ENCODE measurements around the gene RNF183.
"Not testable (repeated sequence)": the region's sequence is repeated elsewhere in the genome, so short reads cannot be mapped to it uniquely, and the experiment has no call there.

Gene RNF183

DNA sequence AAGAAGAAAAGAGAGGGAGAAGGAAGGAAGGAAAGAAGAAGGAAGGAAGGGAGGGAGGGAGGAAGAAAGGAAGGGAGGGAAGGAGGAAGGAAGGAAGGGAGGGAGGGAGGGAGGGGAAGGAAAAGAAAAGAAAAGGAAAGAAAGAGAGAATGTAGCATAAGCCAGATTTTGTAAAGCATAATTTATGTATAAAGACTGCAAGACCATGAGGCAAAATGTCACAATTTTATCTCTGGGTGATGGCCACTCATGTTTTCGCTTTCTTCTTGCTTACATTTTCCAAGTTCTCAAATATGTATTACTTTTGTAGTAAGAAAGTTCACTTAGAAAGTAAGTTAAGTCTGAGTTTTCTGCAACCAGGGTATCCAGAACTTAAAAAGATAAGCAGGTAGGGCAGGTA is 3.4 kb upstream of the RNF183 start:
- Mint-ChIP-seq H3K9me3 (no peaks in the 10 kb centered on the region), H3K4me1 (ENCODE audit: low read depth) (peaks cover 13% of the 10 kb centered on the region), H3K27ac (no peak overlapping the region), H3K27me3 (ENCODE audit: low read depth) (no peaks in the 10 kb centered on the region), H3K4me3 (no peak overlapping the region), H3K36me3 (ENCODE audit: low read depth) (no peaks in the 10 kb centered on the region)
- DNase-seq (ENCODE audit: low spot score) = no peak

DNA sequence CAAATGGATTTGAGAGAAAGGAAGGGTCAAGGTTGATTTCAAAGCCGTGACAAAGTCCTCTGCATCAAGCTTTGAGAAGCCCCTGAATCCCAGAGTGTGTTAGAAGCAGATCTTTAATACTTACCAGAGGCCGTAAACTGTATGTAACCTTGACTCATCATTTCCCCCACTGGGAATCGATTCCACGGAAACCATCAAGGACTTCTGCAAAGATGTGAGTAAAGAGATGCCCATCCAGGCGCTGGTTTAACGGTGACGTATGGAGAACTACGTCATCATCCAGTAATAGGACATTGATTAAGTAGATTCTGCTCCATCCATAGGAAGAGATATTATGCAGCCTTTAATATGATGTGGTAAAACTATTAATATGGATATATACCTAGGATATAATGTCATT is 1.6 kb downstream of the RNF183 start:
- DNase-seq (ENCODE audit: low spot score) = no peak
- no peak overlapping the region for H3K27ac Mint-ChIP-seq
- H3K36me3 Mint-ChIP-seq (ENCODE audit: low read depth) = no peaks in the 10 kb centered on the region
- H3K27me3 Mint-ChIP-seq (ENCODE audit: low read depth) = peaks cover 8% of the 10 kb centered on the region
- no peaks in the 10 kb centered on the region for H3K4me1 Mint-ChIP-seq (ENCODE audit: low read depth)
- H3K9me3 Mint-ChIP-seq = no peaks in the 10 kb centered on the region
- no peak overlapping the region for H3K4me3 Mint-ChIP-seq

DNA sequence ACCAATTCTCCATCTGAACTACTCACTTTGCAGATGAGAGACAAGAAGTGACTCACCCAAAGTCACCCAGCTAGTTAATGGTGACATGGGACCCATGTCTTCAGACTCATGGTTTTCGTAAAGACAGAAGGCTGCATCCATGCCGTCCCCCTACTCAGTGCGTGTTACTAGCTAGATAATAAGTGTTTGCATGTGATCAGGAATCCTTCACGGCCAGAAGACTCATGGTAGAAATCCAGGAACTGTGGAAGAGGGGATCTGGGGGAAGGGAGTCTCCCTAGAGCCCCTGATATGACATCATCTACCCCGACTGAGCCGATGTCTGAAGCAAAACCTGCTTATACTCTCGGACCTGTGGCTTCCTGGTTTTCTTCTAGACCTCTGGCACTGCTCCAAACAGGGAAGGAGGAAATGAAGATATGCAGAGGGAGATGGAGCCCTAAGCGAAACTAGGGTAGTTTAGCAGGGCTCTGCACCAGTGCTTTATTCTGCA is 3.3 kb downstream of the RNF183 start:
- DNase-seq (ENCODE audit: low spot score) = no peak
- H3K27ac Mint-ChIP-seq = no peak overlapping the region
- peaks cover 8% of the 10 kb centered on the region for H3K27me3 Mint-ChIP-seq (ENCODE audit: low read depth)
- H3K36me3 Mint-ChIP-seq (ENCODE audit: low read depth) = no peaks in the 10 kb centered on the region
- H3K4me3 Mint-ChIP-seq = no peak overlapping the region
- no peaks in the 10 kb centered on the region for H3K9me3 Mint-ChIP-seq
- no peaks in the 10 kb centered on the region for H3K4me1 Mint-ChIP-seq (ENCODE audit: low read depth)

DNA sequence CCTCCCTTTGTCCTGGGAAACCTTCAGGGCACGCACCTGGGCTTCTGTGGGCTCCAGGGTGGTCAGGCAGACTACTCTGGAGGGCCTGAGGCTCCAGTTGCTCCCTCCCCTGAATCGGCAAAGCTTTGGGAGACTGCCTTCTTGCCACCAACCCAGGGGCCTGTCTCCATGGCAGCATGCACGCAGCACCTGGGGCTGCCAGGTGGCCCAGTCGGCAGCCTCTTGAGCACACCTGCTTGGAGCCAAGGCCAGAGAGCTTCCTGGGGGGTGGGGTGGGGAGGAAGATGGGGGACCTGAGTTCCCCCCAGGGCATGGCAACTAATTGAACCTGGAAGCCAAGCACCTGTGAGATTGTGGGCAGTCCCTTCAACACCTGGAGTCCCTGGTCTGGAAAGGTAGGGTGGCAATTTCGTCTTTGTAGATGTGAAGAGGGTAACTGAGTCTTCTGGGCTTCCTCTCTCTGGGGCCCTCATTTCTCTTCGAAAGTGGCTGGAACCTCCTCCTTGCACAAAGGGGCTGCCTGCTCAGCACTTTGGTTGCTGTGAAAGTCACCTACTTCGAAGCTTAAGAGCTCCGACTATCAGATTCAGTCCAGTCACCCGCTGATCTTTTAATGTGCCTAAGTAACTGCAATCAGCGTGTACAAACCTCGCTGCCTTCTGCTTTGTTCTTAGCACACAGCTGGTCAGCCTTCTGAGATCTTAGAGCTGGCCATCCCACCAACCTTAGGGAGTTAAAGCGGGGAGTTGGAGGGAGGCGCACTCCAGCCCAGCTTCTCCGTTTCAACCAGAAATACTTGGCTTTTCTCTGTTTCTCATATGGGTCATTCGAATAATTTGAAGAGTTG is 4.0 kb downstream of the RNF183 start:
- Mint-ChIP-seq H3K4me3 (no peak overlapping the region), H3K4me1 (ENCODE audit: low read depth) (no peaks in the 10 kb centered on the region), H3K27me3 (ENCODE audit: low read depth) (peaks cover 8% of the 10 kb centered on the region), H3K9me3 (no peaks in the 10 kb centered on the region), H3K36me3 (ENCODE audit: low read depth) (no peaks in the 10 kb centered on the region), H3K27ac (no peak overlapping the region)
- DNase-seq (ENCODE audit: low spot score) = no peak

DNA sequence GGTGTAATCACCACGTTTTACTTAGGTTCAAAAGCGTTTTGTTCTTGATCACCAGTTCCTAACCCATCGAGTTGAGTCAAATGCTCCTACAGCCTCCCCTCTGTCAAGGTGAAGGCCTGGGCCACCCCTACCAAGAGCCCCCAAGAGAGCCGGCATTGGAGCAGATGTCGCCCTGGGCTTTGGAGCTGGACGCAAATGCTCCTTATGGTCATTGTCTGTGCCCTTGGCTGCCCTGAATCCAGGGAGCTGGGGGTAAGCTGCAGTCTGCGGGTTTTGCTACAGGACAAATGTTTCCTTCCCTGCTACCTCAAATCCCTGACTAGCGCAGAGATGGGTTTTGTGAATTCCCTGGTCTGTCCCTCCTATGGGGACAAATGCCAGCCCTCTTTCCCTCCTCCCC is 4.9 kb downstream of the RNF183 start:
- peaks cover 2% of the 10 kb centered on the region for H3K36me3 Mint-ChIP-seq (ENCODE audit: low read depth)
- no peaks in the 10 kb centered on the region for H3K9me3 Mint-ChIP-seq
- no peak for DNase-seq (ENCODE audit: low spot score)
- peaks cover 8% of the 10 kb centered on the region for H3K27me3 Mint-ChIP-seq (ENCODE audit: low read depth)
- no peak overlapping the region for H3K27ac Mint-ChIP-seq
- no peak overlapping the region for H3K4me3 Mint-ChIP-seq
- H3K4me1 Mint-ChIP-seq (ENCODE audit: low read depth) = no peaks in the 10 kb centered on the region

DNA sequence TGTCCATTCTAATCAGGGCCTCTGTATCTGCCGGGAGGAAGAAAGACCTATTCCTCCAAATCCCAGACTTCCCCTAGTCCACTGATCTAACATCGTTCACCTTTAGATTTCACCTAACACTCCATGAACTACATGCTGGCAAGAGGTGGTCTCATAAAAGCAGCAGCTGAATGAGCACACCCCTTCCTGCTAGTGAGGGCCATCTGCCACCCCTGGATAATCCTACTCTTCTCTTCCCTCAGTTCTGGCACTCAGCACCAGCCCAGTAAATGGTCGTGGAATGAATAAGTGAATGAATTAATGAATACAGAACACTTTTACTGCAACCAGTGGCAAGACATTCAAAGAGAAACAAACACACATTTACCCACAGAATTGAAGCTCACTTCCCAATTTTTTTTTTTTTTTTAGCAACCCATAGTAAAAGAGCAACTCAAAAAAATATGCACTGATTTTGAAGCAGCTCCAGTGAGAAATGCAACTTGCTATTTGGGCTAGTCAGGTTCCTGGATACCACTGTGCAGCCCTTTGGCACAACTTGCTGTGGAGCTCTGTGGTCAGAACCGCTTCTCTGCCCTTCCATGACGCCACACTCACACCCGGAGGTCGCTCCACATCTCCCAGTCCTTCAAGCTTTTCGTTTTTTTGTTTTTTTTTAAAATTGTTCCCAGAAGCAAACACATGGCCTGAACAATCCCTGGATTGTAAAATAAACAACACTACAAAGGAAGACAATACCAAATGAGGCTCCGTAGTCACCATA is 6.2 kb downstream of the RNF183 start:
- Mint-ChIP-seq H3K36me3 (ENCODE audit: low read depth) (peaks cover 13% of the 10 kb centered on the region), H3K4me1 (ENCODE audit: low read depth) (no peaks in the 10 kb centered on the region), H3K27ac (no peak overlapping the region), H3K9me3 (no peaks in the 10 kb centered on the region), H3K4me3 (no peak overlapping the region), H3K27me3 (ENCODE audit: low read depth) (peaks cover 8% of the 10 kb centered on the region)
- DNase-seq (ENCODE audit: low spot score) = no peak

DNA sequence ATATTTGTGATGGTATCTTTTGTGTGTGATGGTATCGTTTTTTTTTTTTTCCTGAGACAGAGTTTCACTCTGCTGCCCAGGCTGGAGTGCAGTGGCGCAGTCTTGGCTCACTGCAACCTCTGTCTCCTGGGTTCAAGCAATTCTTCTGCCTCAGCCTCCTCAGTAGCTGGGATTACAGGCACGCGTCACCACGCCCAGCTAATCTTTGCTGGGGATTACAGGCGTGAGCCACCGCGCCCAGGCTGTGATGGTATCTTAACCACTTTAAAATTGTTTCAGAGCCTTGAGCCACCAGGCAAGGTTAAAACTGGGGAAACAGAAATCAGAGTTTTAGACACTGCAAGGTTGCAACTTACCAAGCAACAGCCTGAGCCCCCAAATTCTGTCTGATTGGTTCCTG is 6.9 kb downstream of the RNF183 start:
- DNase-seq (ENCODE audit: low spot score); H3K27me3 Mint-ChIP-seq (ENCODE audit: low read depth); H3K4me1 Mint-ChIP-seq (ENCODE audit: low read depth); H3K27ac Mint-ChIP-seq; H3K4me3 Mint-ChIP-seq; H3K9me3 Mint-ChIP-seq: not testable (repeated sequence)
- H3K36me3 Mint-ChIP-seq (ENCODE audit: low read depth) = peaks cover 19% of the 10 kb centered on the region

DNA sequence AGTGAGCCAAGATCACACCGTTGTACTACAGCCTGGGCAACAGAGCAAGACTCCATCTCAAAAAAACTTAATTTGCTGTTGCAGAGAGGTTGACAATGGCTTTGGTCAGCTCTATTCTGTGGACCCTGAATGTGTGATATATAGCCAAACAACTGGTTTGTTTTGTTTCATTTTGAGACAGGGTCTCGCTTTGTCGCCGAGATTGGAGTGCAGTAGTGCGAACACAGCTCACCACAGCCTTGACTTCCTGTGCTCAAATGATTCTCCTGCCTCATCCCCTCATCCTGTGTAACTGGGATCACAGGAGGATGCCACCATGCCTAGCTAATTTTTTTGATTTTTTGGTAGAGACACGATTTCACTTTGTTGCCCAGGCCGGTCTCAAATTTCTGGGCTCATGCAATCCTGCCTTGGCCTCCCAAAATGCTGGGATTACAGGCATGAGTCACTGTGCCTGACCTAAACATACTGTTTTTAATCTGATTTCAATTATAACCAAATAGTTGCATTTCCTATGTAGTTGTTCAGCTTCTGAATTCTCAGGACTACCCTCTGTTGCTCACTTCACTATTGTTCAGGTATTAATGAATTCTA is 9.8 kb downstream of the RNF183 start:
- Mint-ChIP-seq H3K4me3 (no peak overlapping the region), H3K4me1 (ENCODE audit: low read depth) (peaks cover 2% of the 10 kb centered on the region), H3K36me3 (ENCODE audit: low read depth) (peaks cover 40% of the 10 kb centered on the region), H3K27me3 (ENCODE audit: low read depth) (no peaks in the 10 kb centered on the region), H3K9me3 (no peaks in the 10 kb centered on the region), H3K27ac (no peak overlapping the region)
- DNase-seq (ENCODE audit: low spot score) = no peak

DNA sequence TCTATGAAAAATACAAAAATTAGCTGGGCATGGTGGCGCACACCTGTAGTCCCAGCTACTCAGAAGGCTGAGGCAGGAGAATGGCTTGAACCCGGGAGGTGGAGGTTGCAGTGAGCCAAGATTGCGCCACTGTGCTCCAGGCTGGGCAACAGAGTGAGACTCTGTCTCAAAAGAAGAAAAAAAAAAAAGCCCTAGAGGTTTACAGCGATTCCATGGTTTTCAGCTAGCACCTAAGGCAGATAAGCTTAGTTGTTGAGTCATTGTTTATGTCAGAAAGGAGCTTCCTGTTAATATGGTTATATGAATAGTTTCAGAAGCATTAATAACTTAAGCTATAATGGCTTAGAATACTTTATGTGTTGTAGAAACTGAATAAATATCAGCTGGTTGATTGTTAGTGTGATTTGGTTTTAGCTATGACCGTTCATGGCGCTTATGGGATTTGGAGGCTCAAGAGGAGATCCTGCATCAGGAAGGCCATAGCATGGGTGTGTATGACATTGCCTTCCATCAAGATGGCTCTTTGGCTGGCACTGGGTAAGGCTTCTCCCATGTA is 13.0 kb downstream of the RNF183 start:
- Mint-ChIP-seq H3K27me3 (ENCODE audit: low read depth) (no peaks in the 10 kb centered on the region), H3K27ac (no peak overlapping the region), H3K4me3 (no peak overlapping the region), H3K9me3 (no peaks in the 10 kb centered on the region), H3K36me3 (ENCODE audit: low read depth) (peaks cover 57% of the 10 kb centered on the region), H3K4me1 (ENCODE audit: low read depth) (peaks cover 2% of the 10 kb centered on the region)
- DNase-seq (ENCODE audit: low spot score) = no peak

DNA sequence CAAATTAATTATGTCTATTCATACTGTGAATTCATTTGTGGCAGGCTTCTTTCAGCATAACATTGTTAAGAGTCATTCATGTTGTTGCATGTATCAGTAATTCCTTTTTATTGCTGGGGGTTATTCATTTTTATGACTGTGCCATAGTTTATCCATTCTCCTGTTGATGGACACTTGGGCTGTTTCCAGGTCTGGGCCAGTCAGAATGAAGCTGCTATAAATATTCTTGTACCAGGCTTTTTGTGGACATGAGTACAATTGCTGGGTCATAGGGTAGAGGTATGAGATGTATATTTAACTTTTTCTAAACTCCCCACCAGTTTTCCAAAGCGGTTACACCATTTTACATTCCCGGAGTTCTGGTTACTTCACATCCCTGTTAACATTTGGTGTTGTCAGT is 14.1 kb downstream of the RNF183 start:
- Mint-ChIP-seq H3K27ac (no peak overlapping the region), H3K4me3 (no peak overlapping the region), H3K4me1 (ENCODE audit: low read depth) (peaks cover 2% of the 10 kb centered on the region), H3K9me3 (no peaks in the 10 kb centered on the region), H3K27me3 (ENCODE audit: low read depth) (no peaks in the 10 kb centered on the region), H3K36me3 (ENCODE audit: low read depth) (peaks cover 66% of the 10 kb centered on the region)
- DNase-seq (ENCODE audit: low spot score) = no peak

DNA sequence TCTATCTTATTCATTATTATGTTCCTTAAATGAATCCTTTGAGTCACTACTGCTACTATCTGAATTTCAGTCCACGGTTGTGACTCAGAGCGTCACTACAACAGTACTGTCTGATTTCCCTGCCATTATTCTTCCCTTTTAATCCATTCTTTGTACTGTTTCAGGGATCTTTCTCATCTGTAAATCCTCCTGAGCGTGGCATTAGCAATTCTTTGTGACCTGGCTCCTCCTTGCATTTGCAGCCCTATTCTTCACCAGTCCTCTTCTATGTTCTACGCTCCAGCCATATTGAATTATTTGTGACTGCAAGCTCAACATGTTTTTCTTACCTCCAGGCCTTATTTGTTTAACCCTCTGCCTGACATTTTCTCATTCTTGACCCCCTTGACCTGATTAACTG is 21.8 kb downstream of the RNF183 start:
- Mint-ChIP-seq H3K9me3 (no peaks in the 10 kb centered on the region), H3K27me3 (ENCODE audit: low read depth) (no peaks in the 10 kb centered on the region), H3K27ac (peak overlapping the region; percentile 0), H3K4me3 (no peak overlapping the region), H3K4me1 (ENCODE audit: low read depth) (peaks cover 11% of the 10 kb centered on the region), H3K36me3 (ENCODE audit: low read depth) (peaks cover 57% of the 10 kb centered on the region)
- no peak for DNase-seq (ENCODE audit: low spot score)

DNA sequence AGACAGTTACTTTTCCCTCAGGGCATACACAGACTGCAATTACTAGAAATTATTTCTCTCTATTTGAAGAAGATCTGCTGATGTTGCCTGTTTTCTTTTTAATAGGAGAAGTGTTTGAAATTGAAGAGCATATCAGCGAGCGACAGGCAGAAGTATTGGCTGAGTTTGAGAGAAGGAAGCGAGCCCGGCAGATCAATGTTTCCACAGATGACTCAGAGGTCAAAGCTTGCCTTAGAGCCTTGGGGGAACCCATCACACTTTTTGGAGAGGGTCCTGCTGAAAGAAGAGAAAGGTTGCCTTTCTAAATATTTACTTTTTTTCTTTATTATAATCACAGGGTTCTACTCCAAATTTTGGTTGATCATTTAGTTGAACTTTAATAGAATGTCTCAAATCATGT is 24.3 kb downstream of the RNF183 start:
- Mint-ChIP-seq H3K4me1 (ENCODE audit: low read depth) (peaks cover 16% of the 10 kb centered on the region), H3K36me3 (ENCODE audit: low read depth) (peaks cover 44% of the 10 kb centered on the region), H3K27ac (no peak overlapping the region), H3K27me3 (ENCODE audit: low read depth) (no peaks in the 10 kb centered on the region), H3K4me3 (no peak overlapping the region), H3K9me3 (no peaks in the 10 kb centered on the region)
- DNase-seq (ENCODE audit: low spot score) = no peak

DNA sequence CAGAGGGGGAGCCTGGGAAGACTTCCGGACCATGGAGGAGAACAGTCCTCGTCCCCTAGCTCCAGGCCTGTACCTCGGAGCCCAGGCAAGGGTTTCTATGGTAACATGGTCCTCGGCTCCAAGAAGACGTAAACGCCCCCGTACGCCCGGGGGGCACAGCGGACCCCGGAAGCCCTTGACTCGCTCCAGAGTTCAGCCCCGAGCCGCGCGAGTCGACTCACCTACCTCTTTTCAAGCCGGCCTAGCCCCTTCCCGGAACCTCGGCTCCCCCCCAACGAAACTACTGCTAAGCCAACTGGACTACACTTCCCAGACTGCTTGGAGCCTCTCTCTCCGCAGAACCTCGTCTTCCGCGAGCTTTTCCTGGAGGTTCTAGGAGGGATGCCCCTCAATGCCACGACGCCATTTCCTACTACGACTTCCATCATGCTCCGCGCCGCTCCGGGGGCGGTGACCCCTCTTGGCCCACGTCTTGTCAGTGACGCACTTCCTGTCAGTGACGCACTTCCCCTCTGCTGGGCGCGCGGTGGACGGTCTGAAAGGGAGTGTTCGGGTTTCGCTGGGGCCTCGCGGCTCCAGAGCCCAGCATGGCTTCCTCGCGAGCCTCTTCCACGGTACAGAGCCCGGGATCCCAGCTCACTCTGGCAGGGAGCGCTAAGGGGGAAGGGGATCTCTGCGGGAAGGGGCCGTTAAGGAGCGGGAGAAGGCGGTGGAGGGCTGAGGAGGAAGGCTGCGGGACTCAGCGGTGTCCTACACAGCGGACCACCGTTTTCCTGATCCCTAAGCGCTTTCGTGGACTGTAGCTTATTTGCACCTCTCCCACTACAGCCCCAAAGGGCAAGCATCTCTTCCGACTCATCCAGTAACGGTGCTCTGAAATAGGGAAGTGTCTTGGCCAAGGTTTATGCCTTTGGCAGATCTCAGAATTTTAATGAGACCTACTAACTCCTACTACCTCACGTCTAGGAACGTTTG is 27.7 kb downstream of the RNF183 start, which contains the start of the genes CDC26 and PRPF4:
CDC26 (minus strand) TSS at position 416 of the 975 bp plus-strand sequence. CDS start 3,065 bp downstream, outside the sequence.
PRPF4 (plus strand) TSS at position 502 of the 975 bp plus-strand sequence; CDS start at position 588, 86 bp downstream.
- peak; percentile 96 for DNase-seq (ENCODE audit: low spot score)
- Mint-ChIP-seq H3K4me1 (ENCODE audit: low read depth) (peaks cover 16% of the 10 kb centered on the region), H3K27me3 (ENCODE audit: low read depth) (no peaks in the 10 kb centered on the region), H3K9me3 (no peaks in the 10 kb centered on the region), H3K36me3 (ENCODE audit: low read depth) (peaks cover 35% of the 10 kb centered on the region), H3K4me3 (no peak within 1 kb of the TSS), H3K27ac (no peak within 1 kb of the TSS)
